Globus pallidus (tissue), 1 donor: Measurements from ENCODE around the gene PDLIM3.

Experiments used
- DNase-seq: peaks from one replicate; pipeline ENCODE4 v3.0.0-alpha.2; 2015; ENCODE audit warnings: low spot score

PDLIM3 gene

GRCh38 chr4:185470501-185471195 lies 64.7 kb downstream of the PDLIM3 start:
- peak; percentile 63 for DNase-seq

DNA sequence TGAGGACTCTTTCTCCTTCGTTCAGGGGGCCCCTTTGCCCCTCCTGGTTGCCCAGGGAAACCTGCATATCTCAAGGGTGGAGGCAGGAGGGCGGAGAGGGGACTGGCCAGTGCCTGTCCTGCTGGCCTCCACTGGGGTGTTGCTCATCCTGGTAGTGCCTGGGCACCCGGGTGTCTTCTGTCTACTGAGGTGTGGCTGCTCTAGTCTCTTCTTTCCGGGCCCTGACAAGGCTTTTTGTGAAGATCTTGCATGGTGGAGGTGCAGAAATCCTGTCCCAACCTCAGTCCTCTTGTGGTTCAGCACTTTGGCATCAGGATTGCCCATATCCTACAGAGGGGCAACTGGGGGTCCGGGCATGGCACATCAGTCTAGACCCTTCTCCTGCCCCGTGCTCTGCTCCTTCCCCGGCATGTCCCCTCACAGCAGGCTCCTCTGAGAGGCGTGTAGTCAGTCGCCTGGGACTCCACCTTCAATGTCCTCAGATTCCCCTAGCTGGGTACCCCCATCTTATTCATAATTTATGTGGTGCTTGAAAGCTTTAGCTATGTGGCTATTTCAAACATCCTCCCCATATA lies 65.6 kb downstream of the PDLIM3 start:
- DNase-seq: no peak

DNA sequence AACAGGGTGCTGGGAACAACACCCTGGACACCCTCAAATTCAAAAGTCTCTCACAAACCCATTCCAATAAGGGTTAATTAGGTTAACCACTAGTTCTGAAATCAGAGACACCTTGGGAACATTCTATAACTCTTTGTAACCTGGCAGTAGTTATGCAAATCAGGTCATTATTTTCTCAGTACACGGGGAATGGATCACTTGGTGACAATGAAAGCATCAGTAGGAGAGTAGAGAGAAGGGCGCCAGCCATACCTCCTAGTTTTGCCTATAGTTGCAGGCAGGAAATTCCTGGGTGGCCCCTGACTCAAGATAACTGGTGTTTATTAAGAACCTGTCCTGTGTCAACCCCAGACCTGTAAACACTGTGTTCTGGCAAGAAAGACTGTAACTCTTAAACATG lies 66.3 kb downstream of the PDLIM3 start:
- DNase-seq: no peak

DNA sequence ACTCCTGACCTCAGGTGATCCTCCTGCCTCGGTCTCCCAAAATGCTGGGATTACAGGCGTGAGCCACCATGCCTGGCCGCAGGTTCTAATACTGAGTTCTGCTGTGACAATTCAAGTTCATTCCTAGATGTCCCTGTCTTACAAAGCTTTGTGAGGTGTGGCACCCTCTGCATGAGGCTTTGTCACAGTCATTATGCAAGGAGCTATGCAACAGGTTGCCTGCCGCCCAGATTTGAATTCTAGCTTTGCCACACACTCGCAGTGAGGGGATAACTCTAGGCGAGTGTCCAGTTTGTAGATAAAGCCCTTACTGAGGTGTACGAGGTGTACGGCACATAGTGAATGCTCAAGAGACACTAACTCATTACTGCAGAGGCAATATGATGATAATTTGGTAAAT lies 67.3 kb downstream of the PDLIM3 start:
- no peak for DNase-seq

- no peak for DNase-seq
Observed at GRCh38 chr4:185467101-185467500, 68.2 kb downstream of the PDLIM3 start.

DNA sequence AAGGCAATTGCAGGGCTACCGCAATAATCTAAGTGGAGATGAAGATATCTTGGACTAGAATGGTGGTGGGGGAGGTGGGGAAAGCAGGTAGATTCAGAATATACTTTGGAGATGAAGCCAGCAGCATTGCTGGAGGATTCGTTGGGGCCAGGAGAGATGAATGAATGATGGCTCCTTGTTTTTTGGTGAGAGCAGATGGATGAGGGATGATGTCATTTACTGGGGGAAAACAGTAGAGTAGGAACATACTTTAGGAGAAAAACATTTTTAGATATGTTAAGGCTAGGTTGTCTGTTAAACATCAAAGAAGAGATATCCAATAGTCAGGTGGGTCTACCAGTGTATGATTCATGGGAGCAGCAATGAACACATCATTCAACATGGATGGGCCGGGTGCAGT lies 69.6 kb downstream of the PDLIM3 start:
- no peak for DNase-seq

DNA sequence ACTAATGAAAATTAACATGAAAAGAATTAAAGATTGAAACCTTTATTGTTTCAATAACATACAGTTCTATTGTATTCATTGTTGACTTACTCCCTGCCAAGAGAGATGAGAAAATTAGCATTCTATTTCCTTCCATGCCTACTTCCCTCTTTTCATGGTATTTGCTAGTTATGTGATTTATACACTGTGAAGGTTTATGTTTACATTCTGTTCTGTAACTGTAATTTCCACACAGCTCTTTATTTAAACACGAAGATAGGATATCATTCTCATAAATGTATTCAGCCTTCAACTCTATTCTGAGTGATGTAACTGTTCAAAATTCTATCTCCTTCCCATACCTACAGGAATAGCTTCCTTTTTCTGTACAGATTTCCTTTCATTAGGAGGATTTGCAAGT lies 70.4 kb downstream of the PDLIM3 start:
- DNase-seq: no peak

DNA sequence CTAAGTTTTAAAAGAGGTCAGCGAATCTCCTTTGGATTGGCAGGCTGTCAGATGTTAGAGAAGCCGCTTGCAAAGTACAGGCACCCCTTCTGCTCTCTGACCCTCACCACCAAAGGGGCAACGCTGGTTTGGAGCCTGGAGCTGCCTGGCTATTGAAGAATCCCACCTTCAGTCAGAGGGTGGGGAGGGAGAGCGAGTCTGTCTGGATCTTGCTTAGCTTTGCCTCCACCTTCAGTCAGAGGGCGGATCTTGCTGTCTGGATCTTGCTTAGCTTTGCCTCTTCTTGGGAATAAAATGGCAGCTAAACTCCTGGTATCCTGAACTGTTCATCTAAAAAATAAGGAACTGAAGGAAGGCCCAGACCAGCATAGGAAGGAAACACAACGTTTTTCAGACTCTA lies 71.1 kb downstream of the PDLIM3 start:
- no peak for DNase-seq

DNA sequence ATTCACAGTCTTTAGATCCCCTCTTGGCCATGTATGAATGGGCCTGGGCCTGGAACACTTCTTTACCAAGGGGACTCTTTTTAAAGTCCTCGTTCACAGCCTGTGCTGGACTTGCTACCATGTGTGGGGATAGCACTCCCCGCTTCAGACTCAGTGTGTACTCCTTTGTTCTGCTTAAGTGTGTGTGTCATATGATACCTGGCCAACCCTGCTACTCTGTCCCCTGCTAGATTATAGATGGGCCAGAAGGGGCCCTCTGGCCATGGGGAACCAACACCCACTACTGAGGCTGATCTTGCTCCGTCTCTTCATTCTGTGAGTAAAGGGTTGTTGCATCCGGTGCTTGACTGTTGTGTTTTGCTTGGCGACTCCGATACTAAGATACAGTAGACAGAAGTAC lies 71.8 kb downstream of the PDLIM3 start:
- DNase-seq: no peak

- DNase-seq: no peak
Observed at GRCh38 chr4:185461565-185461964, 73.7 kb downstream of the PDLIM3 start.

DNA sequence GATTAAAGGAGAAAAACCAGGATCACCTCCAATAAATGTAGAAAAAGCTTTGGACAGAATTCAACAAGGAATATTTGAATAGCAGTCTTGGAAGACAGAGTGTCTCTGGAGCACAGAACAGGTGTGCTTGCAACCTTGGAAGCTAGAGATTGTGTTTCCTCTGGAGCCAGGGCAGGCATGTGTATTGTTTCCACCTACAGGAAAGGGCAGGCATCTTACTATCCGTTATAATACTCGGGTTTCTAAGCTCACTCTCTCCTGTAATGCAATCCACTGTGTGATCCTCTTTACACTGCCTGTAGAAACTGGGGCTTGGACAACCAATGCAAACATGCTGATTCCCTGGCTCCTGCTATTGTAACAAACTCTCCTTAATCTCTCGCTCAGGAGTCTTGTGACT lies 78.2 kb downstream of the PDLIM3 start:
- no peak for DNase-seq

DNA sequence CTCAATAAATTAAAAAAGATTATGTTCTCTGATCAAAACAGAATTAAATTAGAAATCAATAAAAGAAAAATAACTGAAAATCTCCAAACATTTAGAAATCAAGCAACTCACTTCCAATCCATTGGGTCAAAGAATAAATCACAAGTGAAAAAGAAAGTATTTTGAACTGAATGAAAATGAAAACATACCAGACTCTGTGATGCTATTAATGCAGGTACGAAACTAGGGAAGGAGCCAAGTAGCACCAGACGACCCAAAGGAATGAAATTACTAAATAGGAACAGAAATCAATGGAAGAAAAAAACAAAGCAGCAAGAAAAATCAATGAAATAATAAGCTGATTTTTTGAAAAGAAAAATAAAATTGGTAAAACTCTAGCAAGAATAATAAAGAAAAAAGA lies 79.2 kb downstream of the PDLIM3 start:
- no peak for DNase-seq
